IPS DF 6.9 (cell line): ENCODE results near the gene ARHGAP6.

ENCODE experiments used
- DNase-seq: peaks from one replicate; pipeline ENCODE4 v3.0.0-alpha.2; 2013; ENCODE audit warnings: low read depth, low spot score
- H3K27ac ChIP-seq: one replicate; pipeline ENCODE4 v1.5.1; 2013; ENCODE audit warnings: low read length, control low read depth
- H3K27me3 ChIP-seq: 2 replicates; pipeline ENCODE4 v1.6.1; 2013; ENCODE audit warnings: mild to moderate bottlenecking, low read length; ENCODE audit not compliant: control insufficient read depth, insufficient read depth
- H3K36me3 ChIP-seq: 2 replicates; pipeline ENCODE4 v1.6.1; 2013; ENCODE audit warnings: low read length; ENCODE audit not compliant: control insufficient read depth, insufficient read depth
- H3K4me1 ChIP-seq: 2 replicates; pipeline ENCODE4 v1.6.1; 2013; ENCODE audit warnings: low read length; ENCODE audit not compliant: control insufficient read depth, insufficient read depth
- H3K4me3 ChIP-seq: 2 replicates; pipeline ENCODE4 v1.5.1; 2013; ENCODE audit warnings: mild to moderate bottlenecking, low read length
- H3K9me3 ChIP-seq: 2 replicates; pipeline ENCODE4 v1.6.1; 2013; ENCODE audit warnings: low read length, inconsistent platforms; ENCODE audit not compliant: control insufficient read depth, insufficient read depth
- WGBS: extraction: QIAGEN DNeasy Blood & Tissue Kit; methylation state at CpG from one replicate; pipeline ENCODE4 v1.1.7; 2013; ENCODE audit warnings: mixed read lengths, missing lambda C conversion rate; ENCODE audit not compliant: insufficient read length, insufficient coverage; 5-methylcytosine and 5-hydroxymethylcytosine counted together

The ARHGAP6 gene

GRCh38 chrX:11478026-11478425, 187.7 kb downstream of the ARHGAP6 start:
- Histone ChIP-seq H3K9me3 (no peaks in the 10 kb centered on the region), H3K27me3 (no peaks in the 10 kb centered on the region), H3K4me1 (no peaks in the 10 kb centered on the region), H3K27ac (no peak overlapping the region), H3K4me3 (no peak overlapping the region), H3K36me3 (no peaks in the 10 kb centered on the region)
- no CpG with 5 or more reads among the region's 1 CpG for WGBS
- DNase-seq: no peak

DNA sequence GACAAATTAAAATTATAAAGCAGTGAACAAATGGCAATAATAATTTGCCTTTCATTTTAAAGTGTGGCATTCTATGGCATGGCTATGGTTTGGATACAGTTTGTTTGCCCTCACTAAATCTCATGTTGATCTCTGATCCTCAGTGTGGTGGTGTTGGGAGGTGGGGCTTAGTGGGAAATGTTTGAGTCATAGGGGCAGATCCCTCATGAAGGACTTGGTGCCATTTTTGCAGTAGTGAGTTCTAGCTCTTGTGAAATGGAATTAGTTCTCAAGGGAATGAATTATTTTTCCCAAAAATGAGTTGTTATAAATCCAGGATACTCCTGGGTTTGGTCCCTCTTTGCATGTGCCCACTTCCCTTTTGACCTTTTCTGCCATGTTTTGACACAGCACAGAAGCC, 191.1 kb downstream of the ARHGAP6 start:
- no peaks in the 10 kb centered on the region for H3K27me3 ChIP-seq

DNA sequence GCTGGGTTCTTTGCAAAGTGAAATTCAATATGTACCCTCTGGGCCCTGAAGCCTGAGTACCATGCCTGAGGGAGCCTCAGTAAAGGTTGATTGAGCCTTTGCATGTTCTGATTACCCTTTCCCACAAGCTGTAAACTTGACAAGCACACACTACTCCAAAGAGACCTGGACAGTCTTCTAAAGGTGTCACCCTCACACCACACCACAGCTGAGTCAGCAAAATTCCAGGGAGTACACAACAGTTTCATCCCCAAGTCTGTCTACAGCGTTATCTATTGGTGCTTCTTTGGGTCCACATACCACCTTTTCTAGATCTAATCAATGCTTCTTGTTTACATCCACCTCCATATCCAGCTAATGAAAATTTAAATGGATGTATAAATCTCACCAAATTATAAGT, 191.7 kb downstream of the ARHGAP6 start:
- Histone ChIP-seq H3K4me3 (no peak overlapping the region), H3K27me3 (no peaks in the 10 kb centered on the region), H3K4me1 (no peaks in the 10 kb centered on the region), H3K27ac (no peak overlapping the region), H3K36me3 (no peaks in the 10 kb centered on the region), H3K9me3 (no peaks in the 10 kb centered on the region)
- WGBS: no CpG with 5 or more reads among the region's 1 CpG
- DNase-seq: no peak

More for the DNA sequence above, 191.1 kb downstream of the ARHGAP6 start:
- no peaks in the 10 kb centered on the region for H3K4me1 ChIP-seq
- H3K27ac ChIP-seq: no peak overlapping the region
- H3K4me3 ChIP-seq: no peak overlapping the region
- no peaks in the 10 kb centered on the region for H3K36me3 ChIP-seq
- no peaks in the 10 kb centered on the region for H3K9me3 ChIP-seq
- no peak for DNase-seq

DNA sequence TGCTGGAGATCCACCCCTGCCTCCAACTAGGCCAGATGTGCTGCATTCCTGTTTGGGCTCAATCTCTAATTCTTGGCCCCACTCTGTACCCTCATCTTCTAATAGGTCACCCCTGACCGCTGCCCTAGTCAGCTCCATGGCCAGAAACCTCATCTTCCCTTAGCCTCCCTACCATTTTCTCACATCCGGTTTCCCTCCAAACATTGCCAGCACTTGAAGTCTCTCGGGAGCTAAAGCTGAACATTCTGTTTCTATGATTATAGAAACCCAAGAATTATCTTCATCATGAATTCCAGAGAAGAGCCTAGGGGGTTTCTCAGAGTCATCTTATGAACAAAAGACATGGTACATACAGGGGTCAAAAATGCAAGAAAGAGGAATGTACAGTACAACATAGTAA, 192.8 kb downstream of the ARHGAP6 start:
- DNase-seq: no peak
- H3K4me3 ChIP-seq: no peak overlapping the region
- H3K9me3 ChIP-seq: no peaks in the 10 kb centered on the region
- H3K4me1 ChIP-seq: no peaks in the 10 kb centered on the region
- no peaks in the 10 kb centered on the region for H3K27me3 ChIP-seq
- no peak overlapping the region for H3K27ac ChIP-seq
- no CpG with 5 or more reads among the region's 3 CpGs for WGBS
- H3K36me3 ChIP-seq: no peaks in the 10 kb centered on the region

DNA sequence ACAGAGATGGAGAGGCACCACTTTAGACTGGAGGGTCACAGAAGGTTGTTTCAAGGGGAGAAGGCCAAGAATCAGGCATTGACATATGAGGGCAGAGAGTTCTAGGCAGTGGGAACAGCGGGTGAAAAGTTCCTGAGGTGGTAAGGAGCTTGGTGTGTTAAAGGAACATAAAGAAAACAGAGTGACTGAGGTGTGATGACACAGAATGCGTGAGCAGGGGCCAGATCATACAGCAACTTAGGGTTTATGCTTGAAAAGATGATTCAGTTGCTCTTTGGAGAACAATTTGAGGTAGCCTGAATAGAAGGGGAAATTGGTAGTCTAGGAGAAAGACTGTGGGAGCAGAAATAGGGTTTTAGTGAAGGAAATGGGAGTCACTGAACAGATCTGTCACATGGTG, 193.3 kb downstream of the ARHGAP6 start:
- no peaks in the 10 kb centered on the region for H3K36me3 ChIP-seq
- no peaks in the 10 kb centered on the region for H3K9me3 ChIP-seq
- no CpG with 5 or more reads among the region's 2 CpGs for WGBS
- DNase-seq: no peak
- no peak overlapping the region for H3K27ac ChIP-seq
- H3K4me1 ChIP-seq: no peaks in the 10 kb centered on the region
- no peak overlapping the region for H3K4me3 ChIP-seq
- no peaks in the 10 kb centered on the region for H3K27me3 ChIP-seq

DNA sequence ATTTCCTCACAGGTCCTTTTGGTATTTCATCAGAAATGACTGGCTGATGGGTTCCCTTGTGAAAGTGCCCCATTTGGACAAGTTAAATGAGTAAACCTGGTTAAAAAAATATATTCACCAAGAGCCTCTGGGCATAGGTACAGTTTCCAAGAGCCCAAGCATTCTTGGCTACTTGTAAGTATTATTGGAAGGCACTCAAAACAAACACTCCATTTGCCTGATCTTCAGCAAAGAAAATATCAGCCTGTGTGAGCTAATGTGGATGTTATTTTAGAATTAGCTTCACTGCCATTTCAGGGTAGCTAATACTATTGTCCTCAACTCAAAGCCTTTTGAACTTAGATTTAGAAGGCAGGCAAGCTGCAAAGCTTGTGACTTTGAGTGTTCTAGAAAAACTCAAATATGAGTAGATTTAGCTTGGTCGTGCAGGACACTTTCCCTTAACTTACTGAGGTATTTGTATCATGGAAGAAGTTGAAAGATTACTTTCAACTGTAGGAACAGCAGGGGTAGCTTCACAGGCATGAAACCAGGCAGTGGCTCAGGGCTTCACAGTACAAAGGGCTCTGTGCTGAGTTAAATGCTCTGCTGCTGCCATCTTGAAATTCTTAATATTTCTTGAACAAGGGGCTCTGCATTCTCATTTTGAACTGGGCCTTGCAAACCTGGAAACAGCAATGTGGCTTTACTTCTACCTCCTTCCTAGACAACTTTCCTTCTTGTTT, 195.3 kb downstream of the ARHGAP6 start:
- H3K4me3 ChIP-seq: no peak overlapping the region
- H3K27ac ChIP-seq: no peak overlapping the region
- no CpG with 5 or more reads among the region's 1 CpG for WGBS
- DNase-seq: no peak
- no peaks in the 10 kb centered on the region for H3K9me3 ChIP-seq
- H3K4me1 ChIP-seq: no peaks in the 10 kb centered on the region
- no peaks in the 10 kb centered on the region for H3K36me3 ChIP-seq
- no peaks in the 10 kb centered on the region for H3K27me3 ChIP-seq

GRCh38 chrX:11465648-11466411, 199.9 kb downstream of the ARHGAP6 start:
- Histone ChIP-seq H3K27me3 (no peaks in the 10 kb centered on the region), H3K27ac (no peak overlapping the region), H3K9me3 (no peaks in the 10 kb centered on the region), H3K4me3 (no peak overlapping the region), H3K36me3 (no peaks in the 10 kb centered on the region), H3K4me1 (no peaks in the 10 kb centered on the region)
- no peak for DNase-seq
- no CpG with 5 or more reads among the region's 5 CpGs for WGBS

DNA sequence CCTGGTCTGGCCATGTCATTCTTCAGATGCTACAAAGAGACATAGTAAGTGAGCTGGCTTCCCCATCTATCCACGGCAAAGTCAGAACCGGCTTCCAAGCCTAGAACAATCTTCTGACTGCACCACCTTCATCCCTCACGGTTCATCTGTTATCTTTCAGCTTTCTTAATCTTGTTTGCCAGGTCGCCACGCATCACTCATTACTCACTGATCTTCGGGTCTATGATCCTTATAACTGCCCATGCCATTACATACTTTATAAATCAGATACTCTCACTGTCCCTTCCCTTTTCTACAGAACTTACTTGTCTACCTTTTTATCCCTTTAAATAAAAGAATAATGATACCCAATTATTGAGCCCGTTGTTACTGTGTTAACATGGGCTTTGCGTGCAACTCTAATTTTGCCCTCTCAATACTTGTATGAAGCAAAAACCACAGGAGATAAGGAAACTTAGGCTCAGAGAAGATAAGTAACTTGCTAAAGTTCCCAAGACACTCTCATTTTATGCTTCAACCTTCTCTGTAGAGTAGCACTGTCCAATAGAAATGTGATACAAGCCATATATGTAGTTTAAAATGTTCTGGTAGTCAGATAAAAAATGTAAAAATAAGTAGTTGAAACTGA, 200.8 kb downstream of the ARHGAP6 start:
- no peaks in the 10 kb centered on the region for H3K4me1 ChIP-seq
- H3K36me3 ChIP-seq: no peaks in the 10 kb centered on the region
- H3K27me3 ChIP-seq: no peaks in the 10 kb centered on the region
- H3K9me3 ChIP-seq: no peaks in the 10 kb centered on the region
- DNase-seq: no peak
- WGBS: no CpG with 5 or more reads among the region's 8 CpGs
- no peak overlapping the region for H3K4me3 ChIP-seq
- H3K27ac ChIP-seq: no peak overlapping the region

GRCh38 chrX:11464380-11464779, 201.3 kb downstream of the ARHGAP6 start:
- Histone ChIP-seq H3K4me1 (no peaks in the 10 kb centered on the region), H3K27ac (no peak overlapping the region), H3K4me3 (no peak overlapping the region), H3K36me3 (no peaks in the 10 kb centered on the region), H3K27me3 (no peaks in the 10 kb centered on the region), H3K9me3 (no peaks in the 10 kb centered on the region)
- WGBS: no CpG with 5 or more reads among the region's 1 CpG
- DNase-seq: no peak

DNA sequence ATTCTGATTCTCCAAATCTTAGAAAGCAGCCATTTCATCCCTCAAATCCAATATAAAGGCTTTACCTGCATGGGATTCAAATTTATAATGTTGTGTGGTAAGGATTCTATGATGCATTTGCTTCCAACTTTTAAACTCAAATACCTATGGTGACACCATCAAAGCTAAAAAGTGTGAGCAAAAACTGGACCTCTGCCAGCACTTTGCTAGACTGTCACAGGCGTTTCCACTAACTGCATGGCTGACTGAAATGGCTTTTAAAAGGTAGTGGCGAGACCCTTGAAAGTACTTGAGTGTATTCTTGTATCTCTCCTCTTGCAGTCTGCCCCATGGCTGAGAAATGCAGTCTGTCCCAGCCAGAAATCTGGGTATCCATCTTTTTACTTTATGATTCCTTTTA, 203.1 kb downstream of the ARHGAP6 start:
- H3K27me3 ChIP-seq: no peaks in the 10 kb centered on the region
- no CpG with 5 or more reads among the region's 2 CpGs for WGBS
- no peak overlapping the region for H3K27ac ChIP-seq
- no peak for DNase-seq
- no peak overlapping the region for H3K4me3 ChIP-seq
- H3K36me3 ChIP-seq: no peaks in the 10 kb centered on the region
- no peaks in the 10 kb centered on the region for H3K4me1 ChIP-seq
- H3K9me3 ChIP-seq: no peaks in the 10 kb centered on the region
